Measurements from ENCODE around the gene CAMTA1.

The CAMTA1 gene

DNA sequence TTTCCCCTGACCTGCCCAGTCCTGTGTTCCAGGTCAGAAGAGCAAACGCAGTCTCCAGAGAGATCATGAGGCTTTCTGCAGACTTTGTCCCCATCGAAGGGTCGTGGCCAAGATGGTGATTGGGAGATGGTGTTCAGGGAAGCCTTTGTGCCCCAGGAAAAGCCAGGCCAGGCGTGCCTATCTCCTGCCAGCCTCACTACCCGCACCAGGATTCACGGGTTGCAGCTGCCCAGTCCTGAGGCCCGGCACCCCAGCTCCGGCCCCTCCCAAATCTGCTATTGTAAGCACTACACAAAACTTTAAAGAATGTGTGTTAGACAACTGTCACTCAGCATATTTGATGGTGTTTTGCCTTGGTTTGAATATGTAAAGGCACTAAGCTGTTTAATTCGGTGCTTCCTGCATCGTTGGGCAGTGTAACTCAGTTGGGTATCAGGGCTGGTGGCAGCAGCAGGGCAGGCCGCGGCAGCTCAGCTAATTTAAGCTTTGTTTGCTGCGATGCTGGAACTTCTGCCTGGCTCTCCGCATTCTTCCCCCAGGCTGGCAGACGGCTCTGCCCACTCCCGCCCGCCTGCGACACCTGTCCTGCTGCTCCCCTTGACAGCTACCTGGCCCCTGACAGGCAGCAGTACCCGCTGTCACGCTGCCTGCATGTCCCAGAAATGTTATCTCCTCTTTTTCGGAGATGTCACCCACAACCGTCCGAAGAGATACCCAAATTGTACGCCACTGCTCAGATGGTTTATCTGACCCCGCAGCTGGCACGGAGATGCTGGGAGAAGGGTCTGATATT lies 776.9 kb downstream of the CAMTA1 start:
- H3K4me3 ChIP-seq (ENCODE audit: low read depth, low read length) = no peak overlapping the region
- no peaks in the 10 kb centered on the region for H3K9me3 ChIP-seq (ENCODE audit: control insufficient read depth, insufficient read depth, low read depth, low read length)
- no peak overlapping the region for H3K27ac ChIP-seq (ENCODE audit: extremely low read depth, low read depth, low read length)
- no peaks in the 10 kb centered on the region for H3K36me3 ChIP-seq (ENCODE audit: control insufficient read depth in 2 of 2, insufficient read depth in 1 of 2, low read length in 2 of 2)
- POLR2A ChIA-PET = no interaction called here
- CTCF ChIA-PET = interaction anchor here (0.6 to 2.2 kb wide), 9 partner anchors 10 to 914 kb away, joined by 3 to 11 read pairs (median 3); no protein-coding TSS in a partner anchor
- no peak for TF ChIP-seq ZBTB20 (tag by site-specific recombination; IDR thresholded peaks at IDR 0.05)
- no peak for TF ChIP-seq SP2 (tag by site-specific recombination; IDR thresholded peaks at IDR 0.05)
- TF ChIP-seq, protein P1, sequence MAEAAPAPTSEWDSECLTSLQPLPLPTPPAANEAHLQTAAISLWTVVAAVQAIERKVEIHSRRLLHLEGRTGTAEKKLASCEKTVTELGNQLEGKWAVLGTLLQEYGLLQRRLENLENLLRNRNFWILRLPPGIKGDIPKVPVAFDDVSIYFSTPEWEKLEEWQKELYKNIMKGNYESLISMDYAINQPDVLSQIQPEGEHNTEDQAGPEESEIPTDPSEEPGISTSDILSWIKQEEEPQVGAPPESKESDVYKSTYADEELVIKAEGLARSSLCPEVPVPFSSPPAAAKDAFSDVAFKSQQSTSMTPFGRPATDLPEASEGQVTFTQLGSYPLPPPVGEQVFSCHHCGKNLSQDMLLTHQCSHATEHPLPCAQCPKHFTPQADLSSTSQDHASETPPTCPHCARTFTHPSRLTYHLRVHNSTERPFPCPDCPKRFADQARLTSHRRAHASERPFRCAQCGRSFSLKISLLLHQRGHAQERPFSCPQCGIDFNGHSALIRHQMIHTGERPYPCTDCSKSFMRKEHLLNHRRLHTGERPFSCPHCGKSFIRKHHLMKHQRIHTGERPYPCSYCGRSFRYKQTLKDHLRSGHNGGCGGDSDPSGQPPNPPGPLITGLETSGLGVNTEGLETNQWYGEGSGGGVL (tag by site-specific recombination; IDR thresholded peaks at IDR 0.05) = no peak
- no peak for TF ChIP-seq GLI2 (tag by site-specific recombination; IDR thresholded peaks at IDR 0.05; ENCODE audit: borderline replicate concordance, low read depth)
- no peak for TF ChIP-seq SALL2 (tag by site-specific recombination; IDR thresholded peaks at IDR 0.05; ENCODE audit: borderline replicate concordance)
- no peak for TF ChIP-seq ZNF354C (tag by site-specific recombination; IDR thresholded peaks at IDR 0.05; ENCODE audit: borderline replicate concordance, low read depth)
- no peak for TF ChIP-seq ZNF776 (tag by site-specific recombination; IDR thresholded peaks at IDR 0.05; ENCODE audit: borderline replicate concordance)
- TF ChIP-seq ZFP41 (tag by site-specific recombination; IDR thresholded peaks at IDR 0.05; ENCODE audit: borderline replicate concordance) = no peak
- TF ChIP-seq ZNF146 (tag by site-specific recombination; IDR thresholded peaks at IDR 0.05) = no peak
- TF ChIP-seq REPIN1 (tag by site-specific recombination; IDR thresholded peaks at IDR 0.05; ENCODE audit: low read depth) = no peak
- TF ChIP-seq ZNF548 (tag by site-specific recombination; IDR thresholded peaks at IDR 0.05) = no peak
- no peak for TF ChIP-seq ZNF664 (tag by site-specific recombination; IDR thresholded peaks at IDR 0.05)
- TF ChIP-seq, protein P2, sequence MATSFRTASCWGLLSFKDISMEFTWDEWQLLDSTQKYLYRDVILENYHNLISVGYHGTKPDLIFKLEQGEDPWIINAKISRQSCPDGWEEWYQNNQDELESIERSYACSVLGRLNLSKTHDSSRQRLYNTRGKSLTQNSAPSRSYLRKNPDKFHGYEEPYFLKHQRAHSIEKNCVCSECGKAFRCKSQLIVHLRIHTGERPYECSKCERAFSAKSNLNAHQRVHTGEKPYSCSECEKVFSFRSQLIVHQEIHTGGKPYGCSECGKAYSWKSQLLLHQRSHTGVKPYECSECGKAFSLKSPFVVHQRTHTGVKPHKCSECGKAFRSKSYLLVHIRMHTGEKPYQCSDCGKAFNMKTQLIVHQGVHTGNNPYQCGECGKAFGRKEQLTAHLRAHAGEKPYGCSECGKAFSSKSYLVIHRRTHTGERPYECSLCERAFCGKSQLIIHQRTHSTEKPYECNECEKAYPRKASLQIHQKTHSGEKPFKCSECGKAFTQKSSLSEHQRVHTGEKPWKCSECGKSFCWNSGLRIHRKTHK (tag by site-specific recombination; IDR thresholded peaks at IDR 0.05) = no peak
- H3K4me1 ChIP-seq (ENCODE audit: control insufficient read depth, insufficient read depth, low read length) = no peaks in the 10 kb centered on the region

DNA sequence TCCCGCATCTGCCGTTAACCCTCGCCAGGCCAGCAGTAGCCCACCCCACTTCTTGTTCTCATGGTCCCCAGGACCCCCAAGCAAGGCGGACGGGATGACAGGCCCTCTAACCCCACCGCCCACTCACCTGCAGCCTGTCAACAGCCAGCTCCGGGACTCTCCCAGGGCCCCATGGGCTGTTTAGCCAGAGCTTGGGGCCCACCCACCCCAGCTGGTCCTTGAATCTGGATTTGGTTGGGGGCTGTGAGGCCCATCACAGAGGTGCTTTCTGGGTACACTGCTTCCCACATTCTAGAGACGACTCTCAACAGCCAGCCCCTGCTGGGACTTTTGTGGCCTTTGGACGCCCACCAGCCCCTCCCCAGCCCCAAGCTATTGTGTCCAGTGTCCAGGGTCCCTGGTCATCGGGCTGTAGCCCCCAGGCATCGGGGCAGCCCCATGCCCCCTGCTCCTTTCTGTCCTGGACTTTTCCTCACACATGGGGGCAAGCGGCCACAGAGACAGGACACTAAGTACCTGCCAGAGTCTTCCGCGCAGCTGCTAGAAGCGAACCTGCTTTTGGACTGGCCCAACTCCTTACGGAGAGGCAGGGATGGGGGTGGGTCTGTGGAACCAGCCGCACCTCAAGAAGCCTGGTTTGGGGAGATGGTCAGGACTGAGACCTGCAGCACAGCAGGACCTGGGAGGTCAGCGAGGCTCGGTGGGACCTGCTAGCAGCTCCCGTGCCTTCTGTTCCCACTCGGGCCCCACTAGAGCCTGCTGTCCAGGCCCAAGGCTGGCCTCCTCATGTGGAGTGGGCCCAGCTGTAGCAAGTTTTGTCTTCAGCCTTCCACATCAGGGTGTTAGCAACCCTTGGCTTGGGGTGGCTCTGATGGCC lies 777.7 kb downstream of the CAMTA1 start:
- no peaks in the 10 kb centered on the region for H3K4me1 ChIP-seq (ENCODE audit: control insufficient read depth, insufficient read depth, low read length)
- ChIA-PET POLR2A (no interaction called here), CTCF (interaction anchor here (0.6 to 1.4 kb wide), 4 partner anchors 9 to 163 kb away, joined by 3 to 7 read pairs (median 3); no protein-coding TSS in a partner anchor)
- no peak overlapping the region for H3K27ac ChIP-seq (ENCODE audit: extremely low read depth, low read depth, low read length)
- no peaks in the 10 kb centered on the region for H3K9me3 ChIP-seq (ENCODE audit: control insufficient read depth, insufficient read depth, low read depth, low read length)
- H3K4me3 ChIP-seq (ENCODE audit: low read depth, low read length) = no peak overlapping the region
- no peaks in the 10 kb centered on the region for H3K36me3 ChIP-seq (ENCODE audit: control insufficient read depth in 2 of 2, insufficient read depth in 1 of 2, low read length in 2 of 2)
- TF ChIP-seq ZSCAN23 (tag by site-specific recombination; IDR thresholded peaks at IDR 0.05) (no peak), ZNF660 (tag by site-specific recombination; IDR thresholded peaks at IDR 0.05) (no peak), ZNF10 (tag by site-specific recombination; IDR thresholded peaks at IDR 0.05) (no peak), ZNF555 (tag by site-specific recombination; conservative IDR thresholded peaks at IDR 0.05) (no peak), ZNF701 (tag by site-specific recombination; IDR thresholded peaks at IDR 0.05) (no peak), ZNF792 (tag by site-specific recombination; IDR thresholded peaks at IDR 0.05) (no peak), ZNF19 (tag by site-specific recombination; IDR thresholded peaks at IDR 0.05; ENCODE audit: low read depth) (no peak), GFI1B (tag by site-specific recombination; IDR thresholded peaks at IDR 0.05) (no peak), ZNF341 (tag by site-specific recombination; IDR thresholded peaks at IDR 0.05; ENCODE audit: low read depth) (no peak)
- TF ChIP-seq, protein P3, sequence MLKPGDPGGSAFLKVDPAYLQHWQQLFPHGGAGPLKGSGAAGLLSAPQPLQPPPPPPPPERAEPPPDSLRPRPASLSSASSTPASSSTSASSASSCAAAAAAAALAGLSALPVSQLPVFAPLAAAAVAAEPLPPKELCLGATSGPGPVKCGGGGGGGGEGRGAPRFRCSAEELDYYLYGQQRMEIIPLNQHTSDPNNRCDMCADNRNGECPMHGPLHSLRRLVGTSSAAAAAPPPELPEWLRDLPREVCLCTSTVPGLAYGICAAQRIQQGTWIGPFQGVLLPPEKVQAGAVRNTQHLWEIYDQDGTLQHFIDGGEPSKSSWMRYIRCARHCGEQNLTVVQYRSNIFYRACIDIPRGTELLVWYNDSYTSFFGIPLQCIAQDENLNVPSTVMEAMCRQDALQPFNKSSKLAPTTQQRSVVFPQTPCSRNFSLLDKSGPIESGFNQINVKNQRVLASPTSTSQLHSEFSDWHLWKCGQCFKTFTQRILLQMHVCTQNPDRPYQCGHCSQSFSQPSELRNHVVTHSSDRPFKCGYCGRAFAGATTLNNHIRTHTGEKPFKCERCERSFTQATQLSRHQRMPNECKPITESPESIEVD (tag by site-specific recombination; IDR thresholded peaks at IDR 0.05) = no peak
- TF ChIP-seq, protein P4, sequence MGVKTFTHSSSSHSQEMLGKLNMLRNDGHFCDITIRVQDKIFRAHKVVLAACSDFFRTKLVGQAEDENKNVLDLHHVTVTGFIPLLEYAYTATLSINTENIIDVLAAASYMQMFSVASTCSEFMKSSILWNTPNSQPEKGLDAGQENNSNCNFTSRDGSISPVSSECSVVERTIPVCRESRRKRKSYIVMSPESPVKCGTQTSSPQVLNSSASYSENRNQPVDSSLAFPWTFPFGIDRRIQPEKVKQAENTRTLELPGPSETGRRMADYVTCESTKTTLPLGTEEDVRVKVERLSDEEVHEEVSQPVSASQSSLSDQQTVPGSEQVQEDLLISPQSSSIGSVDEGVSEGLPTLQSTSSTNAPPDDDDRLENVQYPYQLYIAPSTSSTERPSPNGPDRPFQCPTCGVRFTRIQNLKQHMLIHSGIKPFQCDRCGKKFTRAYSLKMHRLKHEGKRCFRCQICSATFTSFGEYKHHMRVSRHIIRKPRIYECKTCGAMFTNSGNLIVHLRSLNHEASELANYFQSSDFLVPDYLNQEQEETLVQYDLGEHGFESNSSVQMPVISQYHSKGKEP (tag by site-specific recombination; IDR thresholded peaks at IDR 0.05) = no peak
- TF ChIP-seq, protein P5, sequence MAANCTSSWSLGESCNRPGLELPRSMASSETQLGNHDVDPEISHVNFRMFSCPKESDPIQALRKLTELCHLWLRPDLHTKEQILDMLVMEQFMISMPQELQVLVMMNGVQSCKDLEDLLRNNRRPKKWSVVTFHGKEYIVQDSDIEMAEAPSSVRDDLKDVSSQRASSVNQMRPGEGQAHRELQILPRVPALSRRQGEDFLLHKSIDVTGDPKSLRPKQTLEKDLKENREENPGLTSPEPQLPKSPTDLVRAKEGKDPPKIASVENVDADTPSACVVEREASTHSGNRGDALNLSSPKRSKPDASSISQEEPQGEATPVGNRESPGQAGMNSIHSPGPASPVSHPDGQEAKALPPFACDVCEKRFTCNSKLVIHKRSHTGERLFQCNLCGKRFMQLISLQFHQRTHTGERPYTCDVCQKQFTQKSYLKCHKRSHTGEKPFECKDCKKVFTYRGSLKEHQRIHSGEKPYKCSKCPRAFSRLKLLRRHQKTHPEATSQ (tag by site-specific recombination; IDR thresholded peaks at IDR 0.05) = no peak

All from HEK293 (cell line).